ENCODE data around the gene DIDO1.

- no peak; the same call in 1 of the 2 replicates for TF ChIP-seq POLR2AphosphoS5 (IDR thresholded peaks at IDR 0.05; ENCODE audit: low read depth, low read length)
- no peak for TF ChIP-seq REST (IDR thresholded peaks at IDR 0.05; ENCODE audit: insufficient read depth in 1 of 2, low read depth in 2 of 2, low read length in 2 of 2)
- no peak for TF ChIP-seq TAF1 (IDR thresholded peaks at IDR 0.05; ENCODE audit: borderline replicate concordance, insufficient read depth, low read length)
These were observed 12.0 kb upstream of the DIDO1 start, which contains the start of gene GID8 for GRCh38 chr20:62938105-62938888.
